Psoas muscle (tissue), 8 donors: ENCODE data around the gene ADCK1. TPM values are rescaled to one million over a fixed set of nuclear protein-coding genes. Genes with fewer than 3 reads are reported as not detected.
"Not testable (repeated sequence)": the region's sequence is repeated elsewhere in the genome, so short reads cannot be mapped to it uniquely, and the experiment has no call there.

Source experiments
- ATAC-seq, 4 donors: fragments of 200-7000 bp; cut with Tn5 transposase; one replicate each; pipeline ENCODE4 v1.9.1; 2020; ENCODE audit warnings: moderate library complexity in 3 of 4, mild to moderate bottlenecking in 2 of 4
- DNase-seq, 2 donors: peaks; one replicate each; pipeline ENCODE4 v3.0.0-alpha.2; 2020
- H3K27ac ChIP-seq: fragments of 200-600 bp; one replicate; pipeline ENCODE4 v1.8.0; 2022
- H3K27me3 ChIP-seq, 3 donors: fragments of 200-600 bp in 1 of 3; one replicate each; pipeline versions ENCODE4 v1.6.1 to v1.8.0; 2013 to 2022; ENCODE audit warnings: low read length in 2 of 3, mild to moderate bottlenecking in 2 of 3, moderate library complexity in 1 of 3; ENCODE audit not compliant: insufficient read depth in 3 of 3
- H3K36me3 ChIP-seq, 2 donors: fragments of 200-600 bp in 1 of 2; one replicate each; pipeline versions ENCODE4 v1.6.1 to v1.8.0; 2013 to 2022; ENCODE audit warnings: low read depth in 1 of 2, mild to moderate bottlenecking in 1 of 2, moderate library complexity in 1 of 2; ENCODE audit not compliant: insufficient read depth in 1 of 2
- H3K4me1 ChIP-seq: fragments of 200-600 bp; one replicate; pipeline ENCODE4 v1.8.0; 2022
- H3K4me3 ChIP-seq: fragments of 200-600 bp; one replicate; pipeline ENCODE4 v1.8.0; 2022; ENCODE audit warnings: mild to moderate bottlenecking
- H3K9me3 ChIP-seq: fragments of 200-600 bp; one replicate; pipeline ENCODE4 v1.8.0; 2022
- WGBS, 3 donors: extraction: QIAGEN DNeasy Blood & Tissue Kit; methylation state at CpG; one replicate each; pipeline versions ENCODE4 v1.1.6 to v1.1.7; 2013; 5-methylcytosine and 5-hydroxymethylcytosine counted together
- intact Hi-C, 2 donors: fragments of 100-400 bp; cut with DNase I; formaldehyde crosslinking; loops; one replicate each; pipeline versions ENCODE4 v1.11.0 to v1.14.2; 2022
- polyA plus RNA-seq, 3 donors: library from polyadenylated mRNA; stranded (reverse); fragments of 200-250 nt; gene quantifications; one replicate each; pipeline ENCODE4 v1.2.3, GENCODE V29; 2013
- total RNA-seq, 4 donors: library from RNA; stranded (reverse); fragmentation: NEBNext Ultra II Directional in 2 of 4; extraction: Animal tissue kit (Norgen Biotek cat#: 25700) in 2 of 4; gene quantifications; one replicate each; pipeline versions ENCODE4 v1.2.1 to v1.2.4, GENCODE V29; 2021 to 2023
- TF ChIP-seq, protein P1 (sequence below): fragments of 200-600 bp; IDR thresholded peaks from one replicate; pipeline ENCODE4 v1.8.0; 2022; ENCODE audit warnings: antibody characterized with exemption
- donor health status: healthy with polysubstance abuse.
- donor health status: DM: no; HTN: no; CAD: no; lungs with moderate emphysema.
- donor health status: Bipolar disorder and iron deficiency.
- donor health status: healthy.
- donor health status: DM: yes; HTN: yes; CAD: no.
- donor health status: DM: no; HTN: no; CAD: no.
- donor health status: DM: no; HTN: no; CAD: no.
- donor health status: DM: yes; HTN: yes; CAD: no.

ADCK1 gene
- total and polyA plus RNA-seq, 7 donors, result 3.8 to 9.1 (median 6.6) TPM

GRCh38 chr14:77794357-77794756 is 5.6 kb upstream of the ADCK1 start:
- TF ChIP-seq, protein P1, sequence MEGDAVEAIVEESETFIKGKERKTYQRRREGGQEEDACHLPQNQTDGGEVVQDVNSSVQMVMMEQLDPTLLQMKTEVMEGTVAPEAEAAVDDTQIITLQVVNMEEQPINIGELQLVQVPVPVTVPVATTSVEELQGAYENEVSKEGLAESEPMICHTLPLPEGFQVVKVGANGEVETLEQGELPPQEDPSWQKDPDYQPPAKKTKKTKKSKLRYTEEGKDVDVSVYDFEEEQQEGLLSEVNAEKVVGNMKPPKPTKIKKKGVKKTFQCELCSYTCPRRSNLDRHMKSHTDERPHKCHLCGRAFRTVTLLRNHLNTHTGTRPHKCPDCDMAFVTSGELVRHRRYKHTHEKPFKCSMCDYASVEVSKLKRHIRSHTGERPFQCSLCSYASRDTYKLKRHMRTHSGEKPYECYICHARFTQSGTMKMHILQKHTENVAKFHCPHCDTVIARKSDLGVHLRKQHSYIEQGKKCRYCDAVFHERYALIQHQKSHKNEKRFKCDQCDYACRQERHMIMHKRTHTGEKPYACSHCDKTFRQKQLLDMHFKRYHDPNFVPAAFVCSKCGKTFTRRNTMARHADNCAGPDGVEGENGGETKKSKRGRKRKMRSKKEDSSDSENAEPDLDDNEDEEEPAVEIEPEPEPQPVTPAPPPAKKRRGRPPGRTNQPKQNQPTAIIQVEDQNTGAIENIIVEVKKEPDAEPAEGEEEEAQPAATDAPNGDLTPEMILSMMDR, result no peak
- Histone ChIP-seq H3K36me3 (no peaks in the 10 kb centered on the region), H3K27me3 (no peaks in the 10 kb centered on the region), H3K4me3 (no peak overlapping the region), H3K27ac (no peak overlapping the region), H3K4me1 (peaks cover 5% of the 10 kb centered on the region), H3K9me3 (no peaks in the 10 kb centered on the region)
- ATAC-seq (no peak), DNase-seq (no peak)
- WGBS, 3 donors, result 53 to 84% (median 64%) methylated on average over 4 of the region's 4 CpGs
- intact Hi-C loops, result no loop called here

GRCh38 chr14:77799456-77799855 is 453 bp upstream of the ADCK1 start:
- ATAC-seq, H3K4me1 ChIP-seq, H3K9me3 ChIP-seq, H3K27me3 ChIP-seq, H3K36me3 ChIP-seq: not testable (repeated sequence)
- 69 to 76% (median 72%) methylated on average over 13 of the region's 13 CpGs for WGBS, 3 donors
- Histone ChIP-seq H3K27ac (peak overlapping the region; percentile 97), H3K4me3 (peak overlapping the region; percentile 79)
- DNase-seq, result peak in 1 of 2 donors; percentile 52
- intact Hi-C loops, result loop anchor here (1.0 to 2.0 kb wide), 2 partner anchors 38 to 39 kb away; partner anchors contain the start of gene SNW1 (in 2 of the 2)

GRCh38 chr14:77800814-77801213 is 905 bp downstream of the ADCK1 start:
- Histone ChIP-seq H3K36me3 (no peaks in the 10 kb centered on the region), H3K4me1 (peaks cover 4% of the 10 kb centered on the region), H3K4me3 (peak overlapping the region; percentile 79), H3K27ac (peak overlapping the region; percentile 97), H3K9me3 (no peaks in the 10 kb centered on the region), H3K27me3 (no peaks in the 10 kb centered on the region)
- TF ChIP-seq, protein P1, result no peak
- 78 to 88% (median 81%) methylated on average over 1 of the region's 1 CpG for WGBS, 3 donors
- intact Hi-C loops, result no loop called here
- DNase-seq, result no peak
- no peak for ATAC-seq

GRCh38 chr14:77804592-77804991 is 4.7 kb downstream of the ADCK1 start:
- Histone ChIP-seq H3K36me3 (no peaks in the 10 kb centered on the region), H3K4me3 (no peak overlapping the region), H3K9me3 (no peaks in the 10 kb centered on the region), H3K4me1 (no peaks in the 10 kb centered on the region), H3K27me3 (no peaks in the 10 kb centered on the region), H3K27ac (no peak overlapping the region)
- intact Hi-C loops, result no loop called here
- ATAC-seq (no peak), DNase-seq (no peak)
- 62 to 65% (median 62%) methylated on average over 6 of the region's 6 CpGs for WGBS, 3 donors
- TF ChIP-seq, protein P1, result no peak

DNA sequence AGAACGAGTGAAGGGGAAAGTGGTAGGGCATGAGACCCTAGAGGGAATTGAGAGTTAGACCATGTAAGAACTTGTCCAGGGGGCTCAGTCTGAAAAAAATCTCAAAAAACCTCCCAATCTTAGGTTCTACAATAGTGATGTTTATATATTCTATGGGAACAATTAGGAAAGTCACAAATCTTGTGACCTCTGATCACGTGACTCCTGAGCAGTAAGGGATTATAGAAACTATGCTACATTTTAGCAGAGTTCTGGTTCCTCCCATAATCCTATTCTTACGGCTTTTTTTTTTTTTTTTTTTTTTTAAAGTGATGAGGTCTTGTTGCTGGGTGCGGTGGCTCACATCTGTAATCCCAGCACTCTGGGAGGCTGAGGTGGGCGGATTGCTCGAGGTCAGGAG is 5.8 kb downstream of the ADCK1 start:
- Histone ChIP-seq H3K27me3 (no peaks in the 10 kb centered on the region), H3K4me3 (no peak overlapping the region), H3K27ac (no peak overlapping the region), H3K36me3 (no peaks in the 10 kb centered on the region), H3K4me1 (no peaks in the 10 kb centered on the region), H3K9me3 (no peaks in the 10 kb centered on the region)
- intact Hi-C loops, result no loop called here
- no peak for ATAC-seq
- TF ChIP-seq, protein P1, result no peak
- 81 to 88% (median 83%) methylated on average over 6 of the region's 6 CpGs for WGBS, 3 donors
- no peak for DNase-seq
